Activated CD8-positive, alpha-beta T cell treated with anti-CD3 and anti-CD28 coated beads, Interleukin-2, amount 10 ng/mL, durations not matched to agents 7 days and 5 days (primary cell): ENCODE data around the gene SLC13A5. TPM values are rescaled to one million over a fixed set of nuclear protein-coding genes. Genes with fewer than 3 reads are reported as not detected.

Source experiments
- microRNA-seq: library from miRNA; unstranded; fragments of <30 nt; microRNA quantifications from one replicate; pipeline ENCODE4 v1.2.0, GENCODE V29; 2022
- total RNA-seq, 2 experiments: library from RNA; stranded (reverse); gene quantifications; one replicate each; pipeline ENCODE4 v1.2.3, GENCODE V29; 2021

Gene SLC13A5
- total RNA-seq, 2 experiments from 2014 or later, result not detected

Small RNA genes within 50 kb of the gene (microRNA-seq; reads per million reads assigned to microRNA genes)
- gene MIR4520-1 (not detected), gene MIR4520-2 (not detected)

Other genes with a start within 250 kb of the SLC13A5 start
- gene PITPNM3, start 156.8 kb downstream of the SLC13A5 start, total RNA-seq, result under 1 TPM; 0.68 to 0.71 TPM
- gene KIAA0753, start 72.7 kb downstream of the SLC13A5 start, total RNA-seq, result 10 to 100 TPM; 14.0 to 19.5 TPM
- gene TXNDC17, start 72.3 kb downstream of the SLC13A5 start, total RNA-seq, result 10 to 100 TPM; 81.8 to 94.7 TPM
- gene MED31, start 61.8 kb downstream of the SLC13A5 start, total RNA-seq, result 10 to 100 TPM; 16.9 to 20.2 TPM
- 1 to 10 TPM in 1 of 2 experiments, under 1 TPM in 1; 0.92 to 1.5 TPM for gene C17orf100, start 61.6 kb downstream of the SLC13A5 start, total RNA-seq
- 100 to 1,000 TPM; 298 to 306 TPM for gene XAF1, start 42.7 kb upstream of the SLC13A5 start, total RNA-seq
- 1 to 10 TPM; 1.5 to 1.9 TPM for gene FBXO39, start 62.8 kb upstream of the SLC13A5 start, total RNA-seq
- gene TEKT1, start 118.4 kb upstream of the SLC13A5 start, total RNA-seq, result not detected